ENCODE results near the gene FLVCR2. TPM values are rescaled to one million over a fixed set of nuclear protein-coding genes. Genes with fewer than 3 reads are reported as not detected.
A peak's percentile ranks its signal among the peaks of the same experiment; 100 is the strongest.

FLVCR2 gene
- 1 to 10 TPM in 1 of 2 experiments, under 1 TPM in 1; 0.79 to 5.5 TPM for total RNA-seq

DNA sequence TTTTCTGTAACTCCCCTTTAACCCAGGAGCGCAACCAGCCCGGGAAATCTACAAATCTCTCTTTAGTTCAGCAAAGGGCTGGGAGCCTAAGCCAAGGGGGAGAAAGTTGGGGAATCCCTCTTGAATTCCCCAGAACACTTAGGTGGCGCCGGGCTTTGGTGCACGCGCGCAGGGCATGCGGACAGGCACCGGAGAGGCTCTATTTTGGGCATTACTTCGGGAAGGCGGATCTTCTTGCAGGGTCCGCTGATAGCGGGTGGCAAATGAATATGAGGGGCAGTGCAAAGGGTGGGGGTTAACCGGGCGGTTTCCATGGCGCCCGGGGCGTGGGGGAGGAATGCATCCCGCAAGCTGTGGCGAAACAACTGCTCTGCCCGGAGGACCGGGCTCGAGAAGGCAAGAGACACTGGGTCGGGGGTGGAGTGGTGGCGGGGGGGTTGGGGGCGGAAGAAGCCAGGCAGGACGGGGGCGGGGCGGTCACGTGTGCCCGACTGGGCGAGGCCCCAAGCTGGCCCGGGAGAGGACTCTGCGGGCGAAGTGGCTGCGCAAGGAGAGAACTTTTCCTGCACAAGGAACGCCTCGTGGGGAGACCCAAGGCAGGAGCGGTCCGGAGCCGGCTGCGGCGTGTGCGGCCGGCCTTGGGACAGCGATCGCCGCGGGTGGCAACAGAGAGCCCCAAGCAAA lies at the start of gene FLVCR2:
Gene FLVCR2 (plus strand): TSS at position 519 of the 684 bp plus-strand sequence. CDS start 353 bp downstream, outside the sequence.
- H3K4me1 Mint-ChIP-seq (ENCODE audit: low read depth), result peaks cover 18% of the 10 kb centered on the region
- H3K27ac Mint-ChIP-seq, result no peak within 1 kb of the TSS
- H3K27me3 Mint-ChIP-seq (ENCODE audit: low read depth), result peaks cover 5% of the 10 kb centered on the region
- peak within 1 kb of the TSS; percentile 77 for H3K4me3 Mint-ChIP-seq
- POLR2A ChIA-PET, result interaction anchor here (0.9 to 1.5 kb wide), 2 partner anchors 11 to 17 kb away, joined by 3 to 4 read pairs; no protein-coding TSS in a partner anchor
- peak; percentile 49 for DNase-seq
- peak; percentile 56 for ATAC-seq
- CTCF ChIA-PET, result interaction anchor here (1.0 to 7.6 kb wide), 34 partner anchors 9 to 405 kb away, joined by 3 to 255 read pairs (median 7); partner anchors contain the start of genes BATF, ERG28, TGFB3 and TTLL5
- H3K9me3 Mint-ChIP-seq (ENCODE audit: insufficient read depth), result no peaks in the 10 kb centered on the region
- H3K36me3 Mint-ChIP-seq (ENCODE audit: low read depth), result no peaks in the 10 kb centered on the region

DNA sequence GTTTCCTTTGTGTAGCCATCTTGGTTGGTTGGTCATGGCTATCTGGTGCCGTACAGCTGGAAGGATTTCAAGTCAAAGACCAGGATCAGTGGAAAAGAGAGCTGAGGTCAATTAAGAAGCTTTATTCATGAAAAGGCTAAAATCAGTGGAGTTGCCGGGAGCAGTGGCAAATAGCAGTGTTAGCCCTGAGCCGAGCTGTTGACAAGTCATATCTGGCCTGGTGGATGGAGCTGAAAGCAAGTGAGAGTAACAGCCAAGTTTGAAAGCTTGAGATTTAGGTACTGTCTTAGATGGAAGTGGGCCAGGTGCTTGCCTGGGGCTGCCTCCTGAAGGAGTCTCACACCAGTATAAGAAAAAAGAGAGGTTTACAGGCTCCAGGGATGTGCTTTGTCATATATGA lies 47.2 kb upstream of the FLVCR2 start:
- Mint-ChIP-seq H3K27ac (no peak overlapping the region), H3K36me3 (ENCODE audit: low read depth) (peaks cover 59% of the 10 kb centered on the region), H3K4me1 (ENCODE audit: low read depth) (peaks cover 31% of the 10 kb centered on the region), H3K27me3 (ENCODE audit: low read depth) (no peaks in the 10 kb centered on the region), H3K4me3 (no peak overlapping the region), H3K9me3 (ENCODE audit: insufficient read depth) (no peaks in the 10 kb centered on the region)
- ATAC-seq (no peak), DNase-seq (peak; percentile 11)
- ChIA-PET CTCF (interaction anchor here (0.7 kb wide), 1 partner anchor 452 kb away, joined by 3 read pairs; no protein-coding TSS in a partner anchor), POLR2A (interaction anchor here (0.7 to 2.1 kb wide), 3 partner anchors 9 to 17 kb away, joined by 3 to 13 read pairs (median 4); partner anchors contain the start of gene BATF)

DNA sequence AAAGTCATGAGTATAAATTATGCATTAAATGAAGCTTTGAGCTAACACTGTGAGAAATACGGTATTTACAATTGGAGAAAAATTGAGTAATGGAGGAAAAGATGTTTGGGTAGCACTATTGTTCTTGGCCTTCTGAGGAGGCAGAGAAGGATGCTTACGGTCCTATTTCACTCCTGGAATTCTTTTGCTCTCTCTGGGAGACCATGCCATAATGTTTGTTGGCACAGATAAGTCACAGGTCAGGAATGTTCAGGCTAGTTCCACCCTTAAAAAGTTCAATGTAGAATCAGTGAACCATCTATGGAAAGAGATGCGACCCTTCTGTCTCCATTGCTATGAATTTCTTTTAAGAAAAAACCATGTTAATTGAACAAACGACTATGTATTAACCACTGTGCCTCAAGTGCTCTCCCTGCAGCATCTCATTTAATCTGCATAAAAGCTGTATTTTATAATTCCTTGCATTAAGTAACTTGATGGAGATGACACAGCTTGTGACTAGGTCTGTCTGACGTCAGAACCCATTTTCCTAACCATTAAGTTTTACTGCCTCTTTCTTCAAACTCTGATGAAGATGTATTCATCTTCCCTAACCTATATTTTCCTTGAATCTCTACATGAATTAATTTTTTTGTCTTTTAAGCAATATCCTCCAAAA lies 46.6 kb upstream of the FLVCR2 start:
- Mint-ChIP-seq H3K27ac (peak overlapping the region; percentile 15), H3K27me3 (ENCODE audit: low read depth) (no peaks in the 10 kb centered on the region), H3K4me3 (no peak overlapping the region), H3K36me3 (ENCODE audit: low read depth) (peaks cover 56% of the 10 kb centered on the region), H3K9me3 (ENCODE audit: insufficient read depth) (no peaks in the 10 kb centered on the region), H3K4me1 (ENCODE audit: low read depth) (peaks cover 26% of the 10 kb centered on the region)
- ChIA-PET CTCF (no interaction called here), POLR2A (interaction anchor here (1.5 to 2.1 kb wide), 2 partner anchors 10 to 11 kb away, joined by 4 to 13 read pairs; partner anchors contain the start of gene BATF)
- no peak for DNase-seq
- ATAC-seq, result no peak

DNA sequence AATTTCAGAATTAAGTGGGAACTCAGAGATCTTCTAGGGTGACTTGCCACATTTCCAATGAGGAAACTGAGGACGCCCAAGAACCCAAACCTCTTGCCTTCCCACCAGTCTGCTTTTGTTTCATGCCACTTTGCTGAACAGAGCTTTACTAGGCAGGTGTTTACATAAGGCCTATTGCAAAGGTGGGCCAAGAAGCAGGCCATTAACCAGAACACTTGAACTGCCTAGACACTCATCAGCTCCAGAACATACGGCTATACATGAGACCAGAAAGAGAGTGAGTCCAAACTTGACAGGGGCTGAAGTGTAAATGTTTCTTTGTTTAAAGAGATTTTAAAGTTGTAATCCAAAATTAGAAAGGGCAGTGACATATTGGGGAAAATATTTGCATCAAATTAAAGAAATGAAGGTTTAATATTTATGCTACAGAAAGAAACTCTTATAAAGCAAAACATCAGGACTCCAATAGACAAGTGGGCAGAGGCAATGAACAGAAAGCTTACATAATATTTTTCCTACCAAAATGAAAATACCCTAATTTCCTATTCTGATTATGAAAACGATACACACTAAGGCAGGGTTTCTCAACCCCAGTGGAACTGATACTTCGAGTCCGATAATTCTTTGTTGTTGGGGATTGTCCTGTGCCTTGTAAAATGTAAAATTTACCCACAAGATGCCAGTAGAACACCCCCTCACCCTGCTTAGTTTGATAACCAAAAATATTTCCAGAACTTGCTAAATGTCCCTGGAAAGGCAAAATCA lies 44.4 kb upstream of the FLVCR2 start:
- CTCF ChIA-PET, result interaction anchor here (0.9 to 1.9 kb wide), 4 partner anchors 10 to 120 kb away, joined by 3 to 6 read pairs (median 5); no protein-coding TSS in a partner anchor
- POLR2A ChIA-PET, result no interaction called here
- Mint-ChIP-seq H3K9me3 (ENCODE audit: insufficient read depth) (no peaks in the 10 kb centered on the region), H3K27ac (no peak overlapping the region), H3K4me1 (ENCODE audit: low read depth) (peaks cover 15% of the 10 kb centered on the region), H3K36me3 (ENCODE audit: low read depth) (peaks cover 47% of the 10 kb centered on the region), H3K4me3 (no peak overlapping the region), H3K27me3 (ENCODE audit: low read depth) (no peaks in the 10 kb centered on the region)
- ATAC-seq, result no peak
- no peak for DNase-seq

GRCh38 chr14:75535164-75535898 lies 43.1 kb upstream of the FLVCR2 start:
- ChIA-PET POLR2A (interaction anchor here (1.7 kb wide), 1 partner anchor 13 kb away, joined by 10 read pairs; the partner anchor contains the start of gene BATF), CTCF (interaction anchor here (1.0 to 1.9 kb wide), 7 partner anchors 9 to 119 kb away, joined by 3 to 7 read pairs (median 4); no protein-coding TSS in a partner anchor)
- H3K36me3 Mint-ChIP-seq (ENCODE audit: low read depth), result peaks cover 49% of the 10 kb centered on the region
- no peak overlapping the region for H3K4me3 Mint-ChIP-seq
- no peaks in the 10 kb centered on the region for H3K27me3 Mint-ChIP-seq (ENCODE audit: low read depth)
- H3K9me3 Mint-ChIP-seq (ENCODE audit: insufficient read depth), result no peaks in the 10 kb centered on the region
- ATAC-seq (no peak), DNase-seq (no peak)
- no peak overlapping the region for H3K27ac Mint-ChIP-seq
- peaks cover 25% of the 10 kb centered on the region for H3K4me1 Mint-ChIP-seq (ENCODE audit: low read depth)

DNA sequence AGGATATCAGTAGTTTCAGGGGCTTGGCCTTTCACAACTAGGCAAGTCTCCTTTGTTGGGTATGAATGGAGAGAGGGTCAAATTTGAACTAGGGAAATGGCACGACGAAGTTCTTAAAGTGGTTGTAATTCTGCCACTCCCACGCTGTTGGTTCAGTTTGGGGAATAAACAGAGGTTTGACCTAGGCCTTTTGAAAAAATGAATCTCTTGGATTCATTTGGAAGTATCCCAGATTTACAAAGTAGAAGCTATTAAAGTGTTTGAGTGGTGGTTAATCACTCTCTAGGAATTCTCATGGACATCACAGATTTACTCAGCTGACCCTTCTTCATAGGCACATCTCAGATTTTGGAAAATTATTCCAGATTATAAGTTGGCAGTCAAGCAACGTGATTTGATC lies 41.3 kb upstream of the FLVCR2 start:
- no peak overlapping the region for H3K27ac Mint-ChIP-seq
- no peaks in the 10 kb centered on the region for H3K27me3 Mint-ChIP-seq (ENCODE audit: low read depth)
- H3K4me1 Mint-ChIP-seq (ENCODE audit: low read depth), result peaks cover 32% of the 10 kb centered on the region
- ATAC-seq (no peak), DNase-seq (no peak)
- no peak overlapping the region for H3K4me3 Mint-ChIP-seq
- ChIA-PET POLR2A (no interaction called here), CTCF (interaction anchor here (1.5 to 1.8 kb wide), 2 partner anchors 14 to 40 kb away, joined by 4 read pairs; partner anchors contain the start of gene BATF)
- peaks cover 41% of the 10 kb centered on the region for H3K36me3 Mint-ChIP-seq (ENCODE audit: low read depth)
- no peaks in the 10 kb centered on the region for H3K9me3 Mint-ChIP-seq (ENCODE audit: insufficient read depth)

- CTCF ChIA-PET, result interaction anchor here (0.7 to 1.8 kb wide), 4 partner anchors 10 to 51 kb away, joined by 3 to 6 read pairs (median 5); partner anchors contain the start of gene BATF
- DNase-seq (no peak), ATAC-seq (no peak)
- no peaks in the 10 kb centered on the region for H3K27me3 Mint-ChIP-seq (ENCODE audit: low read depth)
- H3K27ac Mint-ChIP-seq, result no peak overlapping the region
- H3K4me3 Mint-ChIP-seq, result no peak overlapping the region
- no peaks in the 10 kb centered on the region for H3K9me3 Mint-ChIP-seq (ENCODE audit: insufficient read depth)
- peaks cover 42% of the 10 kb centered on the region for H3K4me1 Mint-ChIP-seq (ENCODE audit: low read depth)
- POLR2A ChIA-PET, result interaction anchor here (1.1 to 5.6 kb wide), 2 partner anchors 13 to 16 kb away, joined by 3 to 56 read pairs; partner anchors contain the start of gene BATF
- peaks cover 31% of the 10 kb centered on the region for H3K36me3 Mint-ChIP-seq (ENCODE audit: low read depth)
These were observed 39.3 kb upstream of the FLVCR2 start for GRCh38 chr14:75539162-75539560.

- H3K4me3 Mint-ChIP-seq, result no peak overlapping the region
- DNase-seq, result no peak
These were observed 38.6 kb upstream of the FLVCR2 start for GRCh38 chr14:75539561-75540478.

DNA sequence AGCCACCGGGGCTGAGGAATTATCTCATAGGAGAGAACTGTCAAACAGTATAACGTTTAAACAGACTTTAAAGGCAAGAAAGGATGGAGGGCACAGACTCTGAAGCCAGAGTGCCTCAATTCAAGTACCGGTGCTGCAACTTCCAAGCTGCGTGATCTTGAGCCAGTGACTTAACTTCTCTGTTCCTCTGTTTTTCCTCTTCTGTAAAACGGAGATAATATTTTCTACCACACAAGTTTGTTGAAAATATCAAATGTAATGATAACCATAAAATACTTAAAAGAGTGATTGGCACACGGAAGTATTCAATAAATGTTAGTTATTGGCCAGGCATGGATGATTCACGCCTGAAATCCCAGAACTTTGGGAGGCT lies 38.0 kb upstream of the FLVCR2 start:
- ATAC-seq (no peak), DNase-seq (no peak)
- peaks cover 46% of the 10 kb centered on the region for H3K4me1 Mint-ChIP-seq (ENCODE audit: low read depth)
- peak overlapping the region; percentile 15 for H3K27ac Mint-ChIP-seq
- H3K4me3 Mint-ChIP-seq, result no peak overlapping the region
- ChIA-PET CTCF (interaction anchor here (0.8 to 3.8 kb wide), 11 partner anchors 13 to 115 kb away, joined by 3 to 31 read pairs (median 6); partner anchors contain the start of genes BATF and FLVCR2), POLR2A (interaction anchor here (5.6 kb wide), 1 partner anchor 18 kb away, joined by 56 read pairs; the partner anchor contains the start of gene BATF)
- no peaks in the 10 kb centered on the region for H3K9me3 Mint-ChIP-seq (ENCODE audit: insufficient read depth)
- H3K36me3 Mint-ChIP-seq (ENCODE audit: low read depth), result peaks cover 28% of the 10 kb centered on the region
- H3K27me3 Mint-ChIP-seq (ENCODE audit: low read depth), result no peaks in the 10 kb centered on the region

More at GRCh38 chr14:75539561-75540478, 38.6 kb upstream of the FLVCR2 start:
- ChIA-PET CTCF (interaction anchor here (0.7 to 3.2 kb wide), 8 partner anchors 10 to 51 kb away, joined by 3 to 10 read pairs (median 6); partner anchors contain the start of gene BATF), POLR2A (interaction anchor here (1.1 to 5.6 kb wide), 2 partner anchors 13 to 17 kb away, joined by 3 to 56 read pairs; partner anchors contain the start of gene BATF)
- Mint-ChIP-seq H3K9me3 (ENCODE audit: insufficient read depth) (no peaks in the 10 kb centered on the region), H3K27ac (peak overlapping the region; percentile 22), H3K27me3 (ENCODE audit: low read depth) (no peaks in the 10 kb centered on the region), H3K4me1 (ENCODE audit: low read depth) (peaks cover 44% of the 10 kb centered on the region), H3K36me3 (ENCODE audit: low read depth) (peaks cover 29% of the 10 kb centered on the region)
- no peak for ATAC-seq

Measured in activated CD8-positive, alpha-beta T cell treated with anti-CD3 and anti-CD28 coated beads, Interleukin-2, amount 10 ng/mL, durations not matched to agents 7 days and 5 days (primary cell).